Cardiac fibroblast (primary cell): ENCODE data around the gene PUSL1.

ENCODE experiments used
- DNase-seq, 2 donors: peaks; one replicate each; pipeline versions ENCODE4 v3.0.0 to v3.0.0-alpha.2; 2010; ENCODE audit warnings: low read depth in 2 of 2
- H3K4me3 ChIP-seq, 2 donors: replicated peaks in 1 of 2; 1 replicate in 1 of 2; 2 replicates in 1 of 2; pipeline ENCODE4 v1.5.1; 2011; ENCODE audit warnings: low read depth in 2 of 2, low read length in 2 of 2, mild to moderate bottlenecking in 2 of 2, moderate library complexity in 1 of 2
- TF ChIP-seq, protein P1 (sequence below): IDR thresholded peaks from one replicate; pipeline ENCODE4 v1.5.1; 2011; ENCODE audit warnings: low read depth, mild to moderate bottlenecking, low read length, inconsistent platforms

Gene PUSL1

GRCh38 chr1:1325288-1326074 lies 17.1 kb downstream of the PUSL1 start:
- no peak for DNase-seq
- TF ChIP-seq, protein P1, sequence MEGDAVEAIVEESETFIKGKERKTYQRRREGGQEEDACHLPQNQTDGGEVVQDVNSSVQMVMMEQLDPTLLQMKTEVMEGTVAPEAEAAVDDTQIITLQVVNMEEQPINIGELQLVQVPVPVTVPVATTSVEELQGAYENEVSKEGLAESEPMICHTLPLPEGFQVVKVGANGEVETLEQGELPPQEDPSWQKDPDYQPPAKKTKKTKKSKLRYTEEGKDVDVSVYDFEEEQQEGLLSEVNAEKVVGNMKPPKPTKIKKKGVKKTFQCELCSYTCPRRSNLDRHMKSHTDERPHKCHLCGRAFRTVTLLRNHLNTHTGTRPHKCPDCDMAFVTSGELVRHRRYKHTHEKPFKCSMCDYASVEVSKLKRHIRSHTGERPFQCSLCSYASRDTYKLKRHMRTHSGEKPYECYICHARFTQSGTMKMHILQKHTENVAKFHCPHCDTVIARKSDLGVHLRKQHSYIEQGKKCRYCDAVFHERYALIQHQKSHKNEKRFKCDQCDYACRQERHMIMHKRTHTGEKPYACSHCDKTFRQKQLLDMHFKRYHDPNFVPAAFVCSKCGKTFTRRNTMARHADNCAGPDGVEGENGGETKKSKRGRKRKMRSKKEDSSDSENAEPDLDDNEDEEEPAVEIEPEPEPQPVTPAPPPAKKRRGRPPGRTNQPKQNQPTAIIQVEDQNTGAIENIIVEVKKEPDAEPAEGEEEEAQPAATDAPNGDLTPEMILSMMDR = no peak
- H3K4me3 ChIP-seq = peak overlapping the region; percentile 81 to 86

GRCh38 chr1:1326075-1326605 lies 17.7 kb downstream of the PUSL1 start:
- no peak for DNase-seq
- TF ChIP-seq, protein P1 = no peak
- H3K4me3 ChIP-seq = peak overlapping the region; percentile 81 to 86

- H3K4me3 ChIP-seq = no peak overlapping the region
- TF ChIP-seq, protein P1 = no peak
- no peak for DNase-seq
These were observed 18.9 kb downstream of the PUSL1 start for GRCh38 chr1:1327291-1327690.

DNA sequence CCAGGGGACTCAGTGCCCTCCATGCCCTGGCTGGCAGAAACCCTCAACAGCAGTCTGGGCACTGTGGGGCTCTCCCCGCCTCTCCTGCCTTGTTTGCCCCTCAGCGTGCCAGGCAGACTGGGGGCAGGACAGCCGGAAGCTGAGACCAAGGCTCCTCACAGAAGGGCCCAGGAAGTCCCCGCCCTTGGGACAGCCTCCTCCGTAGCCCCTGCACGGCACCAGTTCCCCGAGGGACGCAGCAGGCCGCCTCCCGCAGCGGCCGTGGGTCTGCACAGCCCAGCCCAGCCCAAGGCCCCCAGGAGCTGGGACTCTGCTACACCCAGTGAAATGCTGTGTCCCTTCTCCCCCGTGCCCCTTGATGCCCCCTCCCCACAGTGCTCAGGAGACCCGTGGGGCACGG lies 19.9 kb downstream of the PUSL1 start:
- no peak for DNase-seq
- H3K4me3 ChIP-seq = no peak overlapping the region
- TF ChIP-seq, protein P1 = no peak

GRCh38 chr1:1329304-1330210 lies 21.2 kb downstream of the PUSL1 start:
- no peak overlapping the region for H3K4me3 ChIP-seq
- TF ChIP-seq, protein P1 = no peak
- DNase-seq = no peak

GRCh38 chr1:1330366-1331067 lies 22.1 kb downstream of the PUSL1 start:
- TF ChIP-seq, protein P1 = no peak
- no peak for DNase-seq
- no peak overlapping the region for H3K4me3 ChIP-seq
